Loucy (cell line): ENCODE data around the gene DERA.

Experiments used
- CTCF ChIP-seq: fragments of 200-600 bp; sonication (generic); conservative IDR thresholded peaks from 2 replicates; pipeline ENCODE4 v1.5.1; 2014; ENCODE audit warnings: mild to moderate bottlenecking, antibody characterized with exemption, low read length
- EZH2phosphoT487 ChIP-seq: fragments of 200-600 bp; IDR thresholded peaks from 2 replicates; pipeline ENCODE4 v1.6.1; 2018; ENCODE audit warnings: antibody characterized with exemption, mild to moderate bottlenecking, moderate library complexity, borderline replicate concordance

- no peak for TF ChIP-seq CTCF
- TF ChIP-seq EZH2phosphoT487: no peak
Observed at GRCh38 chr12:15883536-15883935, 27.6 kb upstream of the DERA start.
